GM19240 (cell line): ENCODE results near the gene YIPF1.
"Not testable (repeated sequence)": the region's sequence is repeated elsewhere in the genome, so short reads cannot be mapped to it uniquely, and the experiment has no call there.

Source experiments
- DNase-seq: peaks from one replicate; pipeline ENCODE4 v3.0.0; 2011; ENCODE audit warnings: low spot score; ENCODE audit not compliant: insufficient read length

The YIPF1 gene

GRCh38 chr1:53842347-53842746 is 47.2 kb downstream of the YIPF1 start:
- DNase-seq = no peak

- DNase-seq = no peak
Measured at GRCh38 chr1:53838654-53838974, 51.0 kb downstream of the YIPF1 start.

GRCh38 chr1:53837924-53838653 is 51.5 kb downstream of the YIPF1 start, which contains the start of gene NDC1:
TSS of gene NDC1 (minus strand) at chr1:53838296. CDS start at chr1:53838261, 35 bp downstream.
- DNase-seq = peak; percentile 56

- DNase-seq = no peak
Measured at GRCh38 chr1:53837646-53837923, 52.0 kb downstream of the YIPF1 start.

GRCh38 chr1:53835491-53835890 is 54.1 kb downstream of the YIPF1 start:
- no peak for DNase-seq

- no peak for DNase-seq
Measured at GRCh38 chr1:53834776-53835175, 54.8 kb downstream of the YIPF1 start.

GRCh38 chr1:53833393-53833792 is 56.2 kb downstream of the YIPF1 start:
- no peak for DNase-seq

GRCh38 chr1:53826367-53826766 is 63.2 kb downstream of the YIPF1 start:
- DNase-seq = no peak

GRCh38 chr1:53825306-53825705 is 64.3 kb downstream of the YIPF1 start:
- DNase-seq = no peak

GRCh38 chr1:53822931-53823330 is 66.7 kb downstream of the YIPF1 start:
- DNase-seq = no peak

GRCh38 chr1:53821380-53821779 is 68.2 kb downstream of the YIPF1 start:
- DNase-seq = no peak

GRCh38 chr1:53819387-53819786 is 70.2 kb downstream of the YIPF1 start:
- DNase-seq = no peak

- DNase-seq = not testable (repeated sequence)
Measured at GRCh38 chr1:53816584-53816983, 73.0 kb downstream of the YIPF1 start.

- not testable (repeated sequence) for DNase-seq
Measured at GRCh38 chr1:53815484-53815883, 74.1 kb downstream of the YIPF1 start.

GRCh38 chr1:53811414-53811851 is 78.2 kb downstream of the YIPF1 start:
- no peak for DNase-seq

- DNase-seq = no peak
Measured at GRCh38 chr1:53810497-53810896, 79.1 kb downstream of the YIPF1 start.

GRCh38 chr1:53810007-53810406 is 79.6 kb downstream of the YIPF1 start:
- DNase-seq = no peak

- no peak for DNase-seq
Measured at GRCh38 chr1:53807916-53808315, 81.7 kb downstream of the YIPF1 start.

GRCh38 chr1:53804791-53805505 is 84.6 kb downstream of the YIPF1 start:
- no peak for DNase-seq

- no peak for DNase-seq
Measured at GRCh38 chr1:53804181-53804580, 85.4 kb downstream of the YIPF1 start.
